ENCODE results near the gene STAM.

DNA sequence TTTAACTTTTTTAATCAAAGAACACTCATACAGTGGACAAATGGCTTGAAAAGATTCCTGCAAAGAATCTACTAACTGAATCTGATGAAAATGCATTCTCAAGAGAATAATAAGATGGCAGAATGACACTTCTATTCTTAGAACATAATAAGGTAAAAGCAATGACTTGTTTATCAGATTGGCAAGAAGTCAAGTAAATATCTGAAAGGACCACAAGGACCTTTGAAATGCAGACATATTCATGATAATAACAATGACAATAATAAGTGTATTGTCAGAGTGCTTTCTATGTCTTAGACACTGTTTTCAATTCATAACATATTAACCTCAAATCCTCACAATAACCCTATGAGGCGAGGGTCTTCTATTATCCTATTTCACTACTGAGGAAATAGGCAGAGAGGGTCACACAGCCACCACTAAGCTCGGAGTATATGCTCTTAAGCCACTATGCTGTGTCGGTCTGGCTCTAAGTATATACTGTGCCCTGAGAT, 37.4 kb upstream of the STAM start:
- no peak for TF ChIP-seq CTCF (conservative IDR thresholded peaks at IDR 0.05; ENCODE audit: low read length)
- no peak for TF ChIP-seq EZH2phosphoT487 (IDR thresholded peaks at IDR 0.05; ENCODE audit: borderline replicate concordance)

Measured in Loucy (cell line).